Hematopoietic multipotent progenitor cell treated with erythropoietin and hydrocortisone succinate and interleukin-3 and kit ligand, for 17 days (in vitro differentiated cells): ENCODE measurements around the gene CARS2.
"Not testable (repeated sequence)": the region's sequence is repeated elsewhere in the genome, so short reads cannot be mapped to it uniquely, and the experiment has no call there.

Source experiments
- DNase-seq: peaks from one replicate; pipeline ENCODE4 v3.0.0-alpha.2; 2015; ENCODE audit warnings: low spot score

CARS2 gene

DNA sequence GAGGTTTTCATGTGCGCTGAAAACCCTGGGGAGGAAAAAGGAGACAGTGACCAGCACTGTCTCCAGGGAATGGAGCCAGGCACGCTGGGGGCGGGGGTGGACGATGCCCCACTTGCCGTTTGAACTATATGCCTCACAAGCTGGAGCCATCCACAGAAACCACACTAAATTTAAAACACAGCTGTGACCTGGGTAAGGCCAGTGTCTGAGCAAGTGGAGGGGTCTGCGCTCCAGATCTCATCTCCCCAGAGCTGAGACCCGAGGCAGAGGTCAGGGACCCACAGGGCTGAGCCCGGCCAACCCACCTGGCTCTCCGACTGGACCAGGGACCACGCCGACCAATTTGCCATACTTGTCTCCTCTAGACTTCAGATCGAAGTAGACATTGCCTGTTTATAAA lies 23.2 kb downstream of the CARS2 start:
- no peak for DNase-seq

DNA sequence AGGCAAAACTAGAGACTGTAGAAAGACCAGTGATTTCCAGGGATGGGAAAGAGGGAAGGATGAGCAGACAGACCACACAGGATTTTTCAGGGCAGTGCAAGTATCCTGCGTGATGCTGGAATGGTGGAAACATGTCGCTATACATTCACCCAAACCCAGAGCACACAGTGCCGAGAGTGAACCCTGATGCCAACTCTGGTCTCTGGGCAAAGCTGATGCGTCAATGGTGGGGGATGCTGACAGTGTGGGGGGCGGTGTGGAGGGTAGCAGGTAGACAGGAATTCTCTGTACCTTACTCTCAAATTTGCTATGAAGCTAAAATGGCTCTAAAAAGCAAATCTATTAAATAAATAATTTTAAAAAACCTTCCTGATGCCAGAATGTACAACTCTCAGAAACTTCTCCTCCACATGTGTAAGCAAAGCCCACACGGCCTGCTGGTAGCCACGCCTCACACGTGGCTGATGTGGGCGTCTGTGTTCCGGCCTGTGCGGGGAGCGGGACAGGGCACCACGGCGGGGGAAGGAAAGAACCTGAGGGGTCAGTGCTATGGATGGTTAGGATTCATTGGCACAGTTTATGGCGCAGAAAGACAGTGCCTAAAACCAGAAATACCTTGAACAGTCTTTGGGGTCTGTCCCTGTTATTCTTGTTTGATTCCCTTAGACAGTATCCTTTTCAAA lies 23.9 kb downstream of the CARS2 start:
- no peak for DNase-seq

- DNase-seq = no peak
Observed at GRCh38 chr13:110680852-110681251, 25.1 kb downstream of the CARS2 start.

DNA sequence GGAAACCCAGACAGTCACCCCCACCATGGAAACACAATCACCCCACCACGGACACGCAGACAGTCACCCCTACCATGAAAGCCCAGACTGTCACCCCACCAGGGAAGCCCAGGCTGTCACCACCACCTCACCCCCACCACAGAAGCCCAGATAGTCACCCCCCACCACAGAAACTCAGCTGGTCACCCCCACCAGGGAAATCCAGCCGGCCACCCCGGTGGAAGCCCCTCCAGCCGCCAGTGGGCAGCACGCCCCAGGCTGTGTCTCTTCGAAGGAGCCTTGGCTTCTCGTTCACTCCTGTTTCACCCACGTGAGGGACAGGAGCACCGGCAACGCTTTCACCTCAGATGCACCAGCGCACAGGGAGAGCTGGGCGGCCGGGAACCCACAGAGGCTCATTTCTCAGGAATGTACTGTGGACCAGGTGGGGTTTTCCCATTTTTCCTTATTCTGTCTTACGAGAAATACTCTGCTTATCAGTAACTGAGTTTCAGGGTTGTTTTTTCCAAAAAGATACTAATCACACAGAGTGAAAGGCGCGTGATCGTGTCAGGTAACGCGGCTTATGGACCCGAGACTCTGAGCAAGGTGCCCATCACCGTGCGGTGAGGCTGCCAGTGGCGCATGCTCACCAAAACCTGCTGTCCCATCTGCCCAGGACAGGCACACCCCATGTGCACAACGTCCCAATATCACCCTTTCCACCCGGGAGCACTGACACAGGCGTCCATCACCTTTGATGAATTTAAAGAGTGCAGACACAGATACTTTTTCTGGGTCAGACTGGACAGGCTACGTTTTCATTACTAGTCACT lies 28.0 kb downstream of the CARS2 start:
- no peak for DNase-seq

DNA sequence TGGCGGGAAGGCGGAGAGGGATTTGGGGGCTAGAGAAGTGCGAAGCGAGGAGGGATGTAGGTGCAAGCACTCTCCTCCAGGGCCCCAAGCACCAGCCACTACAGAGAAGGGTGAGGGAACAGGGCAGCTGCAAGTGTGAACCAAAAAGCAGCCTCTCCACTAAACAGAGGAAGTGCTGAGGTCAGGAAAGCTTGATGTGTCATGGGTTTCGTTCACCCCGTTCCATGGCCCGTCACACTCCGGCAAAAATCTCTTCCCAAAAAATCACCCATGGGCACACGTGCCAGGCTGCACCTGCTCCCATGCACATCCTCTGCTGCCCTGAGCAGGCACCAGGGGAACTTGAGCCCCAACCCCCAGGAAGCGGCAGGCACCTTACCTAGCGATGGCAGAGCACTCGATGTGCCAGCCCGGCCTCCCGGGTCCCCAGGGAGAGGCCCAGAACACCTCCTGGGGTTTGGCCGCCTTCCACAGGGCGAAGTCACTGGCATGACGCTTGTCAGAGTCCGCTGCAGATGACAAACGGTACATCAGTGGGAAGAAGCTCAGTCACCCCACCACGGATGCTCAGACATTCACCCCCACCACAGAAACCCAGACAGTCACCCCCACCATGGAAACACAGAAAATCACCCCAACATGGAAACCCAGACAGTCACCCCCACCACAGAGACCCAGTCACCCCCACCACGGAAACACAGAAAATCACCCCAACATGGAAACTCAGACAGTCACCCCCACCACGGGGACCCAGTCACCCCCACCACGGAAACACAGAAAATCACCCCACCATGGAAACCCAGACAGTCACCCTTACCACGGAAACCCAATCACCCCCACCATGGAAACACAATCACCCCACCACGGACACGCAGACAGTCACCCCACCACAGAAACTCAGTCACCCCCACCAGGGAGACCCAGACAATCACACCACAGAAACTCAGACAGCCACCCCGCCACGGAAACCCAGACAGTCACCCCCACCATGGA lies 29.0 kb downstream of the CARS2 start:
- no peak for DNase-seq

GRCh38 chr13:110669814-110670213 lies 36.1 kb downstream of the CARS2 start:
- DNase-seq = not testable (repeated sequence)

- no peak for DNase-seq
Observed at GRCh38 chr13:110669036-110669435, 36.9 kb downstream of the CARS2 start.

DNA sequence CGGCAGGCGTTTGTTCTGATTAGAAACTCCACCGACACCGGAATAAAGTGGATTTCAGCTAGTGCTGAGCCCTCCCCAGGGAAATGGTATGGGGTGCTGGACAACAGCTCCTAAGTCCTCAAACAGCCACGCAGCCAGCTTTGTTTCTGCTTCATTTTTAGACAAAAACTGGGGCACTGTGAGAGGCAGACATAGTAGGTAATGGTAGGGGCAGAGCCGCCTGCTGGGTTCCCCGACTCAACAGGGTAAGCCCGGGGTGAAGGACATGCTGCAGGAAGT lies 39.7 kb downstream of the CARS2 start:
- no peak for DNase-seq

DNA sequence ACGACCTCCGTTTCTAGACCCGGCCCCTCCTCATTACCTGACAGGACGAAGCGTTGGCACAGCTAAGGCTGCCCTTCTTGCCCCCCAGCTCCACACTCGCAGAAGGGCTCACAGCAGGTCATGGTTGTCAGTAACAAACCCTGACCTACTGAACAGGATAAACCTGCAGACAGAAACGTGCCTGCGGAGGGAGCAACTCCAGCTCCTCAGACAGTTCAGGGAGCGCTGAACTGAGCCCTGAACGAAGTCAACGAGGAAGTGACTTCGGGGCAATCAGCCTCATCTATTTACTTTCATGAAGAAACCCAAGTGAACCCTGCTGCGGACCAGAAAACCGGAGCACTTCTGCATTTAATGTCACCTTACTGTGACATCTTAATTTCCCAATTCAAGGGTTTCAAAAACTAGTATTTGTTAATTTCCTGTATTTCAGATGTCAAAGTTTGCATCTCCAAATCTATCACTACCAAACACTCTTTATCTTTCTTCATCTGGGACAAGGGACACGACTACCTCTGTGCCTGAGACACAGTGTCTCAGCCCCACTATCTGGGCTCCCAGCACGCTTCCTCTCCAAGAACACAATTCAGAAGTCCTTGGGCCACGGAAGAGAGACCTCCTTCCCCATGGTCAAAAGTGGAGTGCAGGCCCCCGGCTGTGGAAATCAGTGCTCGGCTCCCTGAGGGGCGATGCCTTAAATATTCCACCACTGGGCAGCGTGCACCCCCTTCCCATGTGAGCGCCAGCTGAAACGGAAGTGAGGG lies 40.2 kb downstream of the CARS2 start:
- DNase-seq = no peak

DNA sequence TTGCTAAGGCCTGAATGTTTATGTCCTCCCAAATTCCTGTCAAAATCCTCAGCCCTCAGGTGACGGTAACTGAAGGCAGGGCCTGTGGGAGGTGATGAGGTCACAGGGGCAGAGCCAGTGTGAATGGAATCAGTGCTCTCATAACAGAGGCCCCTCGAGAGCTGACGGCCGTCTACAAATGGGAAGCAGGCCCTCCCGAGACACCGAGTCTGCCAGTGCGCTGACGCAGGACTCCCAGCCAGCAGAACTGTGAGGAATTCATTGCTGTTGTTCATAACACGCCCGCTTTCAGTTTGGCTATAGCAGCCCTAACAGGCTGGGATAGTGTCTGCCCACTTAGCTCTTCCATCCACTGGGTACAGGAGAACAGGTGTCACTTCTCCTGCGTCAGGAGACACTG lies 41.2 kb downstream of the CARS2 start:
- no peak for DNase-seq

- no peak for DNase-seq
Observed at GRCh38 chr13:110664041-110664440, 41.9 kb downstream of the CARS2 start.

DNA sequence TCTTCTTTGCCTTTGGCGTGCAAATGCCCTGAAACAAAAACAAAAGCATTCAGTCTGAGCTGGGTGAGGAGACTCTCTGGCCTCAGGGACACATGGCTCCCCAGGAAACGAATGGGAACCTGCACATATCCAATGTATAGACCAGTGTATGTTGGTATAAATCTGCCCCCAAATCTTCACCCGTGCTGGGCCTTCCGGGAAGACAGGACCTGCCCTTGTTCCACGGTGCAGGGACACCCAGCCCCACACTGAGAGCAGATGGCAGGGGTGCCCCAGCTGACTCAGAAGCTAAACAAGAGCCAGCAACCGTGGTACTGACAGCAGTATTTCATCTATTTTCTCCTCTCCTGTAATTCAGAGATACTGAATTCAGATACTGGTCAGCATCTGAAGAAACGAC lies 42.4 kb downstream of the CARS2 start:
- no peak for DNase-seq

- DNase-seq = no peak
Observed at GRCh38 chr13:110662777-110663443, 43.0 kb downstream of the CARS2 start.

- no peak for DNase-seq
Observed at GRCh38 chr13:110662091-110662490, 43.8 kb downstream of the CARS2 start.

GRCh38 chr13:110661256-110661655 lies 44.7 kb downstream of the CARS2 start:
- no peak for DNase-seq

GRCh38 chr13:110658218-110658911 lies 47.6 kb downstream of the CARS2 start:
- DNase-seq = not testable (repeated sequence)

- DNase-seq = no peak
Observed at GRCh38 chr13:110657196-110657595, 48.7 kb downstream of the CARS2 start.

GRCh38 chr13:110653851-110654250 lies 52.1 kb downstream of the CARS2 start:
- no peak for DNase-seq

- DNase-seq = no peak
Observed at GRCh38 chr13:110653271-110653670, 52.6 kb downstream of the CARS2 start.

GRCh38 chr13:110652764-110653163 lies 53.2 kb downstream of the CARS2 start:
- no peak for DNase-seq
